NAMALWA (cell line): ENCODE results near the gene NEK5.
A peak's percentile ranks its signal among the peaks of the same experiment; 100 is the strongest.
"Not testable (repeated sequence)": the region's sequence is repeated elsewhere in the genome, so short reads cannot be mapped to it uniquely, and the experiment has no call there.

ENCODE experiments used
- DNase-seq: peaks from one replicate; pipeline ENCODE4 v3.0.0-alpha.2; 2015; ENCODE audit warnings: low spot score

The NEK5 gene

DNA sequence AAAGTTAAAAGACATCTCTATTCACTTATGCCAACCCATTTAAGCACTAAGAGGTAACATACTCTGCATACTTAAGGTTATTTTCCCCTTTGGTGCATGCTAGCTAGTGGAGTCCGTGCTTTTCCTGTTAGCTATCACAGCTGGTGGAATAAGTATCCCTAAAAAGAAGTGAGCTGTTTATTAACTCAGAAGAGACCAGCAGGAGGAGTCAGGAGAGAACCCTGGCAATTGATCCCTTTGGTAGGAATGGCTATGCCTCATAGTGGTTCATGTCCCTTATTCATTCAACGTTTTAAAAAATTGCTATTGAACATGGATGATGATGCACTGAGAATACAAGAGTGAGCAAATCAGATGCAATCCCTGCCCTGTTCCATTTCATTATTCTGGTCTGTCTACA lies 12.4 kb upstream of the NEK5 start:
- DNase-seq = no peak

DNA sequence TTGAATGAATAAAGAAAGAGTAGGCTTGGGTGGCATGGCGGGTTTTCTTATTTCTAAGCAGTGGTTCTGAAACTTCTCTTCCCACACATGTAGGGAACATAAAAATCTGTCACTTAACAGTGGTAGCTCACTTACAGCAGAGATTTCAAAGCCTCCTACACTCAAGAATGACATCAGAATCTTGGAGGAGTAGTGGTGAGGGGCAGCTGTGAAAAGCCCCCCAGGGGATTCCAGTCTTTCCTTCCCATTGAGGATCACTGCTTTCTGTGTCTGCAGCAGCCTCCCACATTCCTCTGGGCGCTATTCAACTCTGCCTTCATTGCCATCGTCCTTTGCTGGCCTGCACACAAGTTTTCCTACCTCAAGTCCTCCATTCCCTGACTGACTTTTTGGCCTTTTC lies 8.6 kb upstream of the NEK5 start:
- no peak for DNase-seq

DNA sequence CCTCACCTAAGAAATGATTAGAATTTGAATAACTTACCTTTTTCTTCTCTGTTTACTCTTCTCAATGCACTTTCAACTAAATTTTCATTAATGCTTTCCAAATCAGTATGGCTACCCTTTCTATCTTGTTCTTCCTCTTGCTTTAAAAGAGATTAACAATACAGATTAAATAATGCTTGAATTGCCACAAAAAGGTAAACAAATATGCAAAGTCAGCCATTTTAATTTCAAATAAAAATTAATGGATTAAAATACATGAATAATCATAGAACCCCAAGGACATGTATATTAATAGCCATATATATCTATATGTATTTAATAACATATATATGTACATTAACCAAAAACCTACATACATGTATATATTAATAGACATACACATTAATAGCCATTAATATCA lies 7.9 kb upstream of the NEK5 start:
- no peak for DNase-seq

DNA sequence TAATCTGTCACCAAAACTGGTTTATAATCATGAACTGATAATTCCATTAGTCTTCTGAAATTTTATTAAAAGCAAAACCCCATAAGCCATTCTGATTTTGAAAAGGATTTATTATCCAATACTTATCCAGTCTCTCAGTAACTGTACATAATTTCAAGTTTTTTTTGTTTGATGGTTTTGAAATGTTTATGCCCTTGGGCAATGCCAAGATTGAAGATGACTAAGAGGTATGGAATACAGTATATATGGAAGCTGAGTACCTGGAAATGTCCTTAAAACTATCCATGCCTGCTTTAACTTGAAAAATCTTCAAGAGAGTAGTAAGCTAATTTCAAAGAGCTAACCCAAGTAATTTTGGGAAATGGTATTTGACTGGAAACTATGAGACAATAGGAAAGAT lies 1.8 kb upstream of the NEK5 start:
- no peak for DNase-seq

DNA sequence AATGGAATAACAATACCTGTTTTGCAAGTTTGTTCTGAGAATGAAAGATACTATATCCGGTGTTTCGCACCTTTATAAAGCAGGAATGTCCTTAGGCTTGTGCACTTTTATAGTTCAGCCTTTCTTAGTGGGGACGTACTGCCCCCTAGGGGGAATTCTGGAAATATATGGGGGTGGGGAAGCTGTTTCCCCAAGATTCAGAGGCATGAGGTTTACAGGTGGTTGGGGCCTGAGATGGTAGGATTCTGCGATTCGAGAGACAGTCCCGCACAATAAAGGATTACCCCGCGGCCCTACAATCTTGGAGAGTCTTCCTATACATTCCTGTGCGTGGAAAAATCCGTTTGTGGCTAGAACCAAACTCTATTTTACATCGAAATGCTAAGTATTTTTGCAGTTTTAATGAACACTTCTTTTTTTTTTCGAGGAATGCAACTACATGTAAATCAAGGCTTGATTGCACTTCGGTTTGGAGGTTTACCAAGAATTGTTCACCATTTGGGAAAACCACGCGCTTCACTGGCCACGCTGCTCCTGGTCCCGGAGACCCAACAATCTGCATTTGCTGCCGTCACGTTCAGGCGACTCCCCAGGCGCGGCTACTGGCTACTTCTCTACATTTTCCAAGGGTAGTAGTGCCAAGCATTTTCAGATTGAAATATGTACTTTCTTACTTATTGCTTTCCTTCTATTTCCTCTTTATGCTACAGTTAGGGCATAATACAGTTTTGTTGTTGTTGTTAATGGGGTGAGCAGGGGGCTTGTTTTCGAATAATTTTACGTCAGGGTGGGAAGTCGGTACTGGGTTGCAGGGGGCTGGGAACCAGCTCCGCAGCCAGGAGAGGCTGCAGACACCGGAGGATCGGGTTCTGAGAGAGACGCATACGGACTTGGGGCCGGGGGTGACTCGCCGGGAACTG lies 830 bp downstream of the NEK5 start:
- DNase-seq = peak; percentile 72

DNA sequence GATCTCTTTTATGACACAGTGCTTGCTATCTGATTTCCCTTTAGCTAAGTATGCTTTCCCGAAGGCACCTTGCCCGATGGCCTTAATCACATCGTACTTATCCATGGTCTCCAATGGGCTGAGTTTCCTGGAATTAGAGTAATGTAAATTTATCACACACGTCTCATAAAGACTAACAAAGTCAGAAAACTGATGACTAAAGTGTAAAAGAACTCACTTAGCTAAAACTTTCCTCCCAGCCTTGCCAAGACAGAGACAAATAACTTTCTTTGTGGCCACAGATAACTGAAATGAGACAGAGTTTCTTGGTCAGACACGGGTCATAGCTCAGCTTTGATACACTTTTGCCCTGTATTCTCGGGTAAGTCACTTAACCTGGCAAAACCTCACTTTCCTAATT lies 1.5 kb downstream of the NEK5 start:
- no peak for DNase-seq

DNA sequence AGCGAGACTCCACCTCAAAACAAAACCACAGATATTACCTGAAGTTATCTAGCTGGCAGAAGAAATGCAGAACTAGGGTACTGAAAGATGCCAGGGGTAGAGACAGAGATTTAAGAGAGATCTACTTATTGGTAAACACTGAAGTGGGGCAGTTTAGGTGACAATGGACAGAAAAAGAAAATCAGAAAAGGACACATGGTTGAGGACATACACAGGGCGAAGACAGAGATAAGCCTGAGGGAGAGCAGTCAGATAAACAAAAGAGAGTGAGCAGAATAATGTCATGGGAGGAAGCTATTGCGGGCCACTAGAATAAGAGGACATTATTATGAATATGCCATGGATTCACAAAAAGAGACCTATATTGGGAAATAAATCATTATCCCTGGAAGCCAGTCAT lies 3.3 kb downstream of the NEK5 start:
- DNase-seq = no peak

DNA sequence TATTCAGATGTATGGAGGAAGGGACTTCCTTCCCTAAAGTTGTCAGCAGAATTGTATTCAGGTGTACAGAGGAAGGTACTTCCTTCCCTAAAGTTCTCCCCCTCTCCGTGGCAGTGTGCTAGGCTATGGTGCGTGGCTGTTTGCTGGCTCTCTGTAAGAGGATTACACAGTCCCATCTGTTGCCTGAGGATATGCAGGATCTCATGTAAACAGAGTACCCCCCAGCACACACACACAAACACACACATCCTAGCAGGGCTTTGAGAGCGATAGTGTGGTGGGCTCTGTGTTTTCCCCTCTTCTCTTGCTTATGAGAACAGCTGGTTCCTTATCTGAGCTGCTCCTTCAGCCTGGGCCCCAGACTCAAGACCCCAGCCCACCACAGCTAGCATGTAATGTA lies 10.3 kb downstream of the NEK5 start:
- DNase-seq = no peak

DNA sequence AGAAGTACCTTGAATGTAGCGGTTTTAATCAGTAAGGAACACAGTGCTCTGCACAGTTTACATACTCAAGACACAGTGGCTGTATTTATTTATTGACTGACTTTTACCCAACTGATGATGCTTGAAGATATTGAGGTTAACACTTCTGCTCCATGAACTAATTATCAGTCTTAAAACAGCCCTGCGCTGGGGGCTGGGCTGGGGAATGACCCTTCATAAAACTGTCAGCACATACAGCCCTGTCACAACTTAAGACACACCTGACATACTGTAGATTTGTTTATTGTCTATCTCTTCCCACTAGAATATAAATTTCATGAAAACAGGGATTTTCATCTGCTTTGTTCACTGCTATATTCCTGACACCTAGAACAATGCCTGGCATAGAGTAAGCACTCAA lies 10.8 kb downstream of the NEK5 start:
- no peak for DNase-seq

DNA sequence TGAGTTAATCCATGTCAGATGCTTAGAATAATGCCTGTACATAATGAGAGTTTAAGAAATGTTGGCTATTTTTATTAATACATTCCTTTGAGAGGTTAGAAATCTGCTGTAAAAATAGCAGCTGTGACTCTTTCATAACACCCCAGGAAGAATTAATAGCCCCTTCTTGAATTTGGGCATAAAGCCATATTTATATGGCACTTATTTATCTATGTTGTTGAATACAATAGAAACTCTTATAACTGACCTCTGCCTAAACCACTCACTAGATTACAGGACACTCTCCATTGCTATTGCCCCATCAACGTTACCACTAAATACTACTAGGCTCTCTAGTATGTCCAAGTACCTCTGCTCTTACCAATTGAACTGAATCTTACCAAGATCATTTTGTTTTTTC lies 16.3 kb downstream of the NEK5 start:
- DNase-seq = no peak

DNA sequence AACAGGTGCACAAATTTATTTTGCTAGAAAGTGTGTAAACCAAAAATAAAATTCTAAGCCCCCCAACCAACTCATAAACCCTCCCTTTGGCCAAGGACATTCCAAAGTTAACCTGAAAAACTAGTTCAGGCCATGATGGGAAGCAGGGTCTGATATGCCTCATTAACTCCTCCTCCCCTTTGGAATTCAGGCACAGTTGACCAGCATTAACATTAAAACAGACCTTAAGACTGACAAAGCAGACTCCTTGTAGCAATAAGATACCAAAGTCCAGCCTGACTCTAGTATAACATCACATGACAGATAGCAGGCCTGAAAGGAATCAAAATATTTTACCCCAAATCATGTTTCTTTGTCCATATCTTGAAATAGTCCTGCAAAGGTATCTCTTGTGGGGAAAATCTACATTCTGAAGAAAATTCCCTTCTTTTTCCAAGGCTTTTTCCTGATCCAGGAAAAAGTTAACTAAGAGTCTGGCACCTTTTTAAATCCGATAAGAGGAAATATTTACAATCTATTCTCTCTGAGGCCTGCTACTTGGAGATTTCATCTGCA lies 19.7 kb downstream of the NEK5 start:
- DNase-seq = no peak

DNA sequence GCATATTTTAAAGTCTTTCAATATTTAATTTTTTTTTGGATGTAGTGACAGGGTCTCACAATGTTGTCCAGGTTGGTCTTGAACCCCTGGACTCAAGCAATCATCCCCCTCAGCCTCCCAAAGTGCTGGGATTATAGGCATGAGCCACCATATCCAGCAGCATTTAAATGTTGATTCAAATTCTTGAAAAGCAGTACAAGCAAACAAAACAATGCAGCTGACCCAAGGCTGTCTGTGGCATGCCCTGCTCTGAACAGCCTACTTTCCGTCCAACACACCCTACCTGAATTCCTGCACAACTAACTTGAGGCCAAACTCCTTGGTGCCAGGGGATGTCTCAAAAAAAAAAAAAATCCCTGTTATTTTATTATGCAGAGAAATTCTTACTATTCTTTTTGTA lies 23.0 kb downstream of the NEK5 start:
- no peak for DNase-seq

DNA sequence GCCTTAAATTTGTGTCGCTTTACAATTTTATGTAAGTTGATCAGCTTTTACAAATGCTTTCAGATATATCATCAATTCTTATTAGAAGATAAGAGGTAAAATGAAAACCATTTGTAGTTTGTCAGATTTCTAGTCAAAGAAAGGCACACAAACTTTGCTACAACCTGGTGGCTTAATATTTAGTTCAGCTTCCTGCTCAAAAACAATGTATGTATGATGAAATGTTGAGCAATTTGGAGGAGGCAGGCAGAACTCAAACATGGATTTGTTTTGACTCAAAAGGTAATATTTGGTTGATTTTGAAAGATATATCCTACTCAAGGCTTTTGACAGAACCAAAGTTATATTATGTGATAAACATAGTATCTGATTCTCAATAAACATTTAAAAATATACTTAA lies 24.2 kb downstream of the NEK5 start:
- DNase-seq = no peak

DNA sequence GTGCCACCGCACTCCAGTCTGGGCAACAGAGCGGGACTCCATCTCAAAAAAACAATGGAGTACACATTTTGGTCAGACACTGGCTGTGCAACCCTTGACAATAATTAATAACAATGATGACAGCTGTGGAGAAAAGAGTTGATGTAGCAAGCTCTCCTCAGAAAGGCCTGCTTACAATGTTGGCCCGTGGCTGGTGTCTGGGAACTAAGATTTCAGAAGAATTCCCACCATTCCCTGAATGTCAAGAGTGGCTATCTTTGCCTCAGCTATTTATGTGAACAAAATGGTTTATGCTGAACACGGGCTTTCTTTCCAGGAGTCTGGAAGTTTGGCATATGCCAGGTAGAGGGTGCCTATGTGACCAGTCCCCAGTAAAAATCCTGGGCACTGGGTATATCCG lies 25.5 kb downstream of the NEK5 start:
- no peak for DNase-seq

DNA sequence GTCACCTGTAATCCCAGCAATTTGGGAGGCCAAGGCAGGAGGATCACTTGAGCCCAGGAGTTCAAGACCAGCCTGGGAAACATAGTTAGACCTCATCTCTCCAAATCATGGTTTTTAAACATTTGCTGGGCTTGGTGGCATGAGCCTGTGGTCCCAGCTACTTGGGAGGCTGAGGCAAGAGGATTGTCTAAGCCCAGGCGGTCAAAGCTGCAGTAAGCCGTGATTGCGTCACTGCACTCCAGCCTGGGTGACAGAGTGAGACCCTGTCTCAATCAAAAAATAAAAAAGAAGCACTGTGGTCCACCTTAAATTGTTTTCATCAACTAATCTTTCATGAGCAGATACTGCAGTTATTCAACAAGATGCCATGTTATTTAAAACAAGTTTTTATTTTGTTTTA lies 26.4 kb downstream of the NEK5 start:
- not testable (repeated sequence) for DNase-seq

DNA sequence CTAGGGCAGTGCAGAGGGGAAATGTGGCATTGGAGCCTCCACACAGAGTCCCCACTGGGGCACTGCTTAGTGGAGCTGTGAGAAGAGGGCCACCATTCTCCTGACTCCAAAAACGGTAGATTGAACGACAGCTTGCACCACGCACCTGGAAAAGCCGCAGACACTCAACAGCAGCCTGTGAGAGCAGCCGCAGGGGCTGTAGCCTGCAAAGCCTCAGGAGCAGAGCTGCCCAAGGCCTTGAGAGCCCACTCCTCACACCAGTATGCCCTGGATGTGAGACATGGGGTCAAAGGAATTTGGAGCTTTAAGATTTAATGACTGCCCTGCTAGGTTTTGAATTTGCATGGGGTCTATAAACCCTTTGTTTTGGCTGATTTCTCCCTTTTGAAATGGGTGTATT lies 31.7 kb downstream of the NEK5 start:
- DNase-seq = no peak

DNA sequence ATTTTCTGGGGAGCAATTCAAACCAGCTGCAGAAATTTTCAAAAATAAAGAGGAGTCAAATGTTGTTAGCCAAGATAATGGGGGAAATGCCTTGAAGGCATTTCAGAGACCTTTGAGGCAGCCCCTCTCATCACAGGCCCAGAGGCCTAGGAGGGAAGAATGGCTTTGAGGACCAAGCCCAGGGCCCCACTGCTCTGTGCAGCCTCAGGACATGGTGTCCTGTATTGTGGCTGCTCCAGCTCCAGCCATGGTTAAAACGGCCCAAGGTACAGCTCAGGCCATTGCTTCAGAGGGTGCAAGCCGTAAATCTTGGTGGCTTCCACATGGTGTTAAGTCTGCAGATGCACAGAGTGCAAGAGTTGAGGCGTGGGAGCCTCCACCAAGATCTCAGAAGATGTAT lies 32.1 kb downstream of the NEK5 start:
- no peak for DNase-seq

DNA sequence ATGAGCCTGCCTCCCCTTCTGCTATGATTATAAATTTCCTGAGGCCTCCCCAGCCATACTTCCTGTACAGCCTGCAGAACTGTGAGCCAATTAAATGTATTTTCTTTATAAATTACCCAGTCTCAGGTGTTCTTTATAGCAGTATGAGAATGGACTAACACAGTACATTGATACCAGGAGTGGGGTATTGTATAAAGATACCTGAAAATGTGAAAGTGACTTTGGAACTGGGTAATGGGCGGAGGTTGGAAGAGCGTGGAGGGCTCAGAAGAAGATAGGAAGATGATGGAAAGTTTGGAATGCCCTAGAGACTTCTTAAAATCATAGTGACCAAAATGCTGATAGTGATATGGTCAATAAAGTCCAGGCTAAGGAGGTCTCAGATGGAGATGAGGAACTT lies 32.8 kb downstream of the NEK5 start:
- DNase-seq = no peak

DNA sequence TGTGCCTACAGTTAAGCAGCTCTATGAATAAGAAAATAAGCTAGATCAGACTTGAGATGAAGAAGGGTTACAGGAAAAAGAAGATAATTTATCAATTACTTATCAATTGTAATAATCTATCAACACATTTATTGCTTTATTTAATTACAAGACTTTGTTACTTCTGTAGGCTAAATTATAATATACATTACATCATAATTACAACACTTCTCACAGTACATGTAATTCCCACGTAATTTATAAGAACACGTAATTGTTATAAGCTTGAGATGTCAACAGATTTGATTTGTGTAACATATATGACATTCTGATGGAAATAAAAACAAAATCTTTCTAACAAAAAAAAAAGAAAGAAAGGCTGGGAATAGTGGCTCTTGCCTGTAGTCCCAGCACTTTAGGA lies 36.8 kb downstream of the NEK5 start:
- no peak for DNase-seq

DNA sequence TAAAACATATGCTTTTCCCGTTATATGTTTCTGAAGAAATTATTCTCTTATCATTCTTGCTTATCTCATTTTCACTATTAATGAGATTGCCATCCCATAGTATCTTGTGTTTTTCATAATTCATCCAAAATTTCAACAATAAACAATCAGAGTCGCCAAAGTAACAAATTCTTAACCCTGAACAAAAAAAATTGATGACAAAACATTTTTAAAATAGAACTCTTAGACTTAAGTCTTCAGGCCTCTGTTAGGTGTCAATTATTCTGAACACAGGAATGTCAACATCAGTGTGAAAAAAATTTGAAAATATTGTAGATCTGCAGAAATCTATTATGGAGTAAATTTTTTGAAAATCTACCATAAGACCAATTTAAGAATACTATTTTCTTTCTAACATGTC lies 37.4 kb downstream of the NEK5 start:
- DNase-seq = no peak

DNA sequence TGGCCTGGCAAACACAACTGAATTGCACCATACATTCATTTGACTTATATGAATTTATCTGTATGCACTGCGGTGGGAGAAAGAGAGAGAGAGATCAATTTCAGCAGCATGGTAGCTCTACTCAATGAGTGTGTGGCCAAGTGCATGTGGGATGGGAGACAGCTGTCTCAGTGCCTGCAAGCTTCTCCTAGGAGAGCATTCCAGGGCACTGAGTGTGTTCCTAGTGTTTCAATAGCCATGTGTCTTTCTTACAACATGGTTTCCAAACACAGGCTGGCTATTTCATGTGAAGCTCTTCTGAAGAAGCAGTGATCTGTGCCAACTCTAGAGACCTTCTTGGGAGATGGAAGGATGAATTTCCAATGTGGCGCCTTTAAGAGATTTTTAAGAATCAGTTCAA lies 43.5 kb downstream of the NEK5 start:
- DNase-seq = no peak

DNA sequence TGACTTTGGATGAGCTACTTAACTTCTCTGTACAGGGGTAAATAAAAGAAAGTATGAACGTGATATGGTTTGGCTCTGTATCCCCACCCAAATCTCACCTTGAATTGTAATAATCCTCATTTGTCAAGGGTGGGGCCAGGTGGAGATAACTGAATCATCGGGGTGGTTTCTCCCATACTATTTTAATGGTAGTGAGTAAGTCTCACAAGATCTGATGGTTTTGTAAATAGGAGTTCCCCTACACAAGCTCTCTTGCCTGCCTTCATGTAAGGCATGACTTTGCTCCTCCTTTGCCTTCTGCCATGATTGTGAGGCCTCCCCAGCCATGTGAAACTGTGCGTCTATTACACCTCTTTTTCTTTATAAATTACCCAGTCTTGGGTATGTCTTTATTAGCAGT lies 43.9 kb downstream of the NEK5 start:
- not testable (repeated sequence) for DNase-seq

DNA sequence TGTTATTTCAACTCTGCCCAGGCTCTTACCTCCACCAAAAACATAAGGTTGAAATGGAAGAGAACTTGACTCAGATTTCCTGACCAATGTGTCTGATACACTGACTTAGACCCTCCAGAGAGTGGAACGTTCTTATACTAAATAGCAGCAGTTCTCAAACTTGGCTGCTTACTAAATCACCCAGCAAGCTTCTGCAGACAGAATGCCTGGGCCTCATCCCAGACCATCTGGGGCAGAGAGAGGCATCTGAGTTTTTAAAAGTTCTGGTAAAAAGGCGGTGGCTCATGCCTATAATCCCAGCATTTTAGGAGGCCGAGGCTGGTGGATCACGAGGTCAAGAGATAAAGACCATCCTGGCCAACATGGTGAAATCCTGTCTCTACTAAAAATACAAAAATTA lies 46.3 kb downstream of the NEK5 start:
- DNase-seq = no peak

DNA sequence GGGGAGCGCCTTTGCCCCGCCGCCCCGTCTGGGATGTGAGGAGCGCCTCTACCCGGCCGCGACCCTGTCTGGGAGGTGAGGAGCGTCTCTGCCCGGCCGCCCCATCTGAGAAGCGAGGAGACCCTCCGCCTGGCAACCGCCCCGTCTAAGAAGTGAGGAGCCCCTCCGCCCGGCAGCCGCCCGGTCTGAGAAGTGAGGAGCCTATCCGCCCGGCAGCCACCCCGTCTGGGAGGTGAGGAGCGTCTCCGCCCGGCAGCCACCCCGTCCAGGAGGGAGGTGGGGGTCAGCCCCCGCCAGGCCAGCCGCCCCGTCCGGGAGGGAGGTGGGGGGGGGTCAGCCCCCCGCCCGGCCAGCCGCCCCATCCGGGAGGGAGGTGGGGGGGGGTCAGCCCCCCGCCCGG lies 49.0 kb downstream of the NEK5 start:
- not testable (repeated sequence) for DNase-seq
